GM19395 (cell line): ENCODE results near the gene UIMC1.
A peak's percentile ranks its signal among the peaks of the same experiment; 100 is the strongest.

ENCODE experiments used
- ATAC-seq: cut with Tn5 transposase; IDR thresholded peaks from one replicate; pipeline ENCODE4 v1.9.1; 2021; ENCODE audit warnings: mild to moderate bottlenecking, moderate library complexity; ENCODE audit not compliant: unreplicated experiment

UIMC1 gene

GRCh38 chr5:176906126-176906525, 100.5 kb downstream of the UIMC1 start:
- no peak for ATAC-seq

GRCh38 chr5:176904276-176904675, 102.3 kb downstream of the UIMC1 start:
- ATAC-seq, result no peak

- no peak for ATAC-seq
Observed at GRCh38 chr5:176902911-176903664, 103.5 kb downstream of the UIMC1 start.

GRCh38 chr5:176902102-176902814, 104.3 kb downstream of the UIMC1 start:
- no peak for ATAC-seq

GRCh38 chr5:176901260-176902101, 105.1 kb downstream of the UIMC1 start:
- ATAC-seq, result peak; percentile 76

GRCh38 chr5:176900780-176901204, 105.8 kb downstream of the UIMC1 start:
- ATAC-seq, result no peak

- ATAC-seq, result no peak
Observed at GRCh38 chr5:176899946-176900779, 106.4 kb downstream of the UIMC1 start.

GRCh38 chr5:176899296-176899891, 107.2 kb downstream of the UIMC1 start, which contains the start of gene HK3:
TSS of gene HK3 (minus strand) at chr5:176899346. CDS start at chr5:176896159, 3,187 bp downstream.
- ATAC-seq, result no peak

- no peak for ATAC-seq
Observed at GRCh38 chr5:176897263-176897662, 109.3 kb downstream of the UIMC1 start.

GRCh38 chr5:176895831-176896230, 110.7 kb downstream of the UIMC1 start:
- ATAC-seq, result no peak

- ATAC-seq, result no peak
Observed at GRCh38 chr5:176894298-176894697, 112.3 kb downstream of the UIMC1 start.

GRCh38 chr5:176892663-176893062, 113.9 kb downstream of the UIMC1 start:
- no peak for ATAC-seq

GRCh38 chr5:176891331-176891958, 115.1 kb downstream of the UIMC1 start:
- no peak for ATAC-seq

GRCh38 chr5:176890455-176891330, 115.9 kb downstream of the UIMC1 start:
- no peak for ATAC-seq

- no peak for ATAC-seq
Observed at GRCh38 chr5:176889321-176890280, 117.0 kb downstream of the UIMC1 start.

GRCh38 chr5:176888865-176889165, 117.8 kb downstream of the UIMC1 start:
- no peak for ATAC-seq

- no peak for ATAC-seq
Observed at GRCh38 chr5:176888016-176888864, 118.3 kb downstream of the UIMC1 start.
